ENCODE data around the gene DCN.

Gene DCN

GRCh38 chr12:91103101-91103500, 79.5 kb downstream of the DCN start:
- no peak for DNase-seq (ENCODE audit: low read depth in 3 of 3)

GRCh38 chr12:91100906-91101305, 81.7 kb downstream of the DCN start:
- no peak for DNase-seq (ENCODE audit: low read depth in 3 of 3)

- DNase-seq (ENCODE audit: low read depth in 3 of 3) = no peak
Observed at GRCh38 chr12:91099836-91100235, 82.8 kb downstream of the DCN start.

GRCh38 chr12:91099341-91099740, 83.3 kb downstream of the DCN start:
- DNase-seq (ENCODE audit: low read depth in 3 of 3) = no peak

GRCh38 chr12:91098941-91099340, 83.7 kb downstream of the DCN start:
- no peak for DNase-seq (ENCODE audit: low read depth in 3 of 3)

GRCh38 chr12:91098461-91098860, 84.2 kb downstream of the DCN start:
- DNase-seq (ENCODE audit: low read depth in 3 of 3) = no peak

- DNase-seq (ENCODE audit: low read depth in 3 of 3) = no peak
Observed at GRCh38 chr12:91094957-91095356, 87.7 kb downstream of the DCN start.

GRCh38 chr12:91094032-91094662, 88.5 kb downstream of the DCN start:
- no peak for DNase-seq (ENCODE audit: low read depth in 3 of 3)

- no peak for DNase-seq (ENCODE audit: low read depth in 3 of 3)
Observed at GRCh38 chr12:91093341-91093740, 89.3 kb downstream of the DCN start.

- DNase-seq (ENCODE audit: low read depth in 3 of 3) = no peak
Observed at GRCh38 chr12:91091916-91092715, 90.5 kb downstream of the DCN start.

All from stimulated activated CD4-positive, alpha-beta T cell treated with anti-CD3 and anti-CD28 coated beads, TNF-alpha, amount 100 ng/mL, for 48 hours (primary cell).